ENCODE measurements around the gene FEZF2. TPM values are rescaled to one million over a fixed set of nuclear protein-coding genes. Genes with fewer than 3 reads are reported as not detected.

Gene FEZF2
- total RNA-seq: not detected
- not detected for polyA plus RNA-seq

- Histone ChIP-seq H3K9me3 (ENCODE audit: control insufficient read depth in 1 of 2, low read length in 2 of 2) (no peaks in the 10 kb centered on the region), H3K4me1 (ENCODE audit: insufficient read depth, low read length) (no peaks in the 10 kb centered on the region), H3K27me3 (ENCODE audit: insufficient read depth, low read length) (peaks cover 17% of the 10 kb centered on the region), H3K27ac (ENCODE audit: low read depth, low read length) (no peak within 1 kb of the TSS), H3K4me3 (ENCODE audit: low read length in 2 of 2) (no peak within 1 kb of the TSS), H3K36me3 (ENCODE audit: insufficient read depth, low read length) (no peaks in the 10 kb centered on the region)
- H3K27me3 Mint-ChIP-seq: peaks cover 43 to 68% of the 10 kb centered on the region in 2 donors
- no peak within 1 kb of the TSS for H3K27ac Mint-ChIP-seq
- DNase-seq: no peak
- H3K4me1 Mint-ChIP-seq: peaks cover 0 to 16% (median 3%) of the 10 kb centered on the region in 4 donors
- no peaks in the 10 kb centered on the region for H3K36me3 Mint-ChIP-seq
- H3K9me3 Mint-ChIP-seq: peaks cover 0 to 11% (median 2%) of the 10 kb centered on the region in 8 donors
- ChIA-PET POLR2A (ENCODE audit: partially characterized antibody) (no interaction called here), CTCF (ENCODE audit: partially characterized antibody) (no interaction called here)
- intact Hi-C loops (cut with micrococcal nuclease): no loop called here
- H3K4me3 Mint-ChIP-seq: peak within 1 kb of the TSS in 1 of 8 donors; percentile 64
These were observed at the start of gene FEZF2 for GRCh38 chr3:62373215-62373614. TSS of gene FEZF2 (minus strand) at chr3:62373550. CDS start at chr3:62372868, 682 bp downstream.

- Mint-ChIP-seq H3K4me3 (no peak overlapping the region), H3K4me1 (no peaks in the 10 kb centered on the region), H3K27me3 (peaks cover 2 to 4% of the 10 kb centered on the region in 2 donors), H3K36me3 (no peaks in the 10 kb centered on the region), H3K27ac (no peak overlapping the region), H3K9me3 (peaks cover 0 to 4% (median 0%) of the 10 kb centered on the region in 8 donors)
- ChIA-PET POLR2A (ENCODE audit: partially characterized antibody) (no interaction called here), CTCF (ENCODE audit: partially characterized antibody) (no interaction called here)
- Histone ChIP-seq H3K4me3 (ENCODE audit: low read length in 2 of 2) (no peak overlapping the region), H3K4me1 (ENCODE audit: insufficient read depth, low read length) (no peaks in the 10 kb centered on the region), H3K27ac (ENCODE audit: low read depth, low read length) (no peak overlapping the region), H3K36me3 (ENCODE audit: insufficient read depth, low read length) (no peaks in the 10 kb centered on the region), H3K9me3 (ENCODE audit: control insufficient read depth in 1 of 2, low read length in 2 of 2) (no peaks in the 10 kb centered on the region), H3K27me3 (ENCODE audit: insufficient read depth, low read length) (no peaks in the 10 kb centered on the region)
- intact Hi-C loops (cut with micrococcal nuclease): no loop called here
- no peak for DNase-seq
These were observed 47.9 kb upstream of the FEZF2 start for GRCh38 chr3:62421207-62421606.

- Histone ChIP-seq H3K4me1 (ENCODE audit: insufficient read depth, low read length) (no peaks in the 10 kb centered on the region), H3K27me3 (ENCODE audit: insufficient read depth, low read length) (no peaks in the 10 kb centered on the region), H3K4me3 (ENCODE audit: low read length in 2 of 2) (no peak overlapping the region), H3K9me3 (ENCODE audit: control insufficient read depth in 1 of 2, low read length in 2 of 2) (no peaks in the 10 kb centered on the region), H3K36me3 (ENCODE audit: insufficient read depth, low read length) (no peaks in the 10 kb centered on the region), H3K27ac (ENCODE audit: low read depth, low read length) (no peak overlapping the region)
- ChIA-PET POLR2A (ENCODE audit: partially characterized antibody) (no interaction called here), CTCF (ENCODE audit: partially characterized antibody) (no interaction called here)
- Mint-ChIP-seq H3K27ac (no peak overlapping the region), H3K36me3 (no peaks in the 10 kb centered on the region), H3K9me3 (peaks cover 0 to 4% (median 0%) of the 10 kb centered on the region in 8 donors), H3K4me3 (no peak overlapping the region), H3K27me3 (peaks cover 2 to 3% of the 10 kb centered on the region in 2 donors), H3K4me1 (no peaks in the 10 kb centered on the region)
- intact Hi-C loops (cut with micrococcal nuclease): no loop called here
- DNase-seq: no peak
These were observed 42.8 kb upstream of the FEZF2 start for GRCh38 chr3:62416144-62416543.

DNA sequence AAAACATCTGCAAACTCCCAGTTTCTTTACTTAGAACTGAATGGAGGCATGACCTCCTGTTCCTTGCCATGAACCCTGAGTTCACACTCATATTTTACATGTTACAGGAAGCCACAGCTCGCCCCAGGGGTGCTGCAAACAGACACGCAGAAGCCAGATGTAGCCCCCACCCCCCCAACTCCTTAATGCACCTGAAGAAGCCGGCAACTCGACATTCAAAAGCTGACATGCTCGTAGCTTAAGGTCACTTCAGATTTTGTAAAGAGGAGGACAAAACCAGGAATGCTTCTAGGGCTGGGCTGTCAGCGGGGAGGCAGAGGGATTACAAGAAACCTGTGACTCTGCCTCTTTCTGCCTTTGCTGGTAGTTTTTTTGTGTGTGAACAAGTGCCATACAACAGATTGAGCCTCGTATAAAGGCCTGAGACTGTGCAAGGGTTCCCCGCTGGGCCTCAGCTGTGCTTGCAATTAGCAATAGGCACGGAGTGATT, 42.0 kb upstream of the FEZF2 start:
- Mint-ChIP-seq H3K4me1 (no peaks in the 10 kb centered on the region), H3K36me3 (no peaks in the 10 kb centered on the region), H3K9me3 (peaks cover 0 to 4% (median 0%) of the 10 kb centered on the region in 8 donors), H3K4me3 (no peak overlapping the region), H3K27ac (no peak overlapping the region), H3K27me3 (peaks cover 2 to 3% of the 10 kb centered on the region in 2 donors)
- H3K27me3 ChIP-seq (ENCODE audit: insufficient read depth, low read length): no peaks in the 10 kb centered on the region
- DNase-seq: no peak
- H3K9me3 ChIP-seq (ENCODE audit: control insufficient read depth in 1 of 2, low read length in 2 of 2): no peaks in the 10 kb centered on the region
- H3K27ac ChIP-seq (ENCODE audit: low read depth, low read length): no peak overlapping the region
- intact Hi-C loops (cut with micrococcal nuclease): no loop called here
- no peak overlapping the region for H3K4me3 ChIP-seq (ENCODE audit: low read length in 2 of 2)
- H3K4me1 ChIP-seq (ENCODE audit: insufficient read depth, low read length): no peaks in the 10 kb centered on the region
- CTCF ChIA-PET (ENCODE audit: partially characterized antibody): no interaction called here
- H3K36me3 ChIP-seq (ENCODE audit: insufficient read depth, low read length): no peaks in the 10 kb centered on the region
- POLR2A ChIA-PET (ENCODE audit: partially characterized antibody): no interaction called here

GRCh38 chr3:62414786-62415185, 41.4 kb upstream of the FEZF2 start:
- Mint-ChIP-seq H3K9me3 (peaks cover 0 to 4% (median 0%) of the 10 kb centered on the region in 8 donors), H3K4me3 (no peak overlapping the region), H3K27ac (no peak overlapping the region), H3K4me1 (no peaks in the 10 kb centered on the region), H3K36me3 (no peaks in the 10 kb centered on the region), H3K27me3 (peaks cover 0 to 3% of the 10 kb centered on the region in 2 donors)
- CTCF ChIA-PET (ENCODE audit: partially characterized antibody): no interaction called here
- H3K27ac ChIP-seq (ENCODE audit: low read depth, low read length): no peak overlapping the region
- H3K36me3 ChIP-seq (ENCODE audit: insufficient read depth, low read length): no peaks in the 10 kb centered on the region
- POLR2A ChIA-PET (ENCODE audit: partially characterized antibody): no interaction called here
- no peaks in the 10 kb centered on the region for H3K9me3 ChIP-seq (ENCODE audit: control insufficient read depth in 1 of 2, low read length in 2 of 2)
- no peak for DNase-seq
- intact Hi-C loops (cut with micrococcal nuclease): no loop called here
- H3K27me3 ChIP-seq (ENCODE audit: insufficient read depth, low read length): no peaks in the 10 kb centered on the region
- H3K4me3 ChIP-seq (ENCODE audit: low read length in 2 of 2): no peak overlapping the region
- H3K4me1 ChIP-seq (ENCODE audit: insufficient read depth, low read length): no peaks in the 10 kb centered on the region

GRCh38 chr3:62413687-62414086, 40.3 kb upstream of the FEZF2 start:
- ChIA-PET CTCF (ENCODE audit: partially characterized antibody) (no interaction called here), POLR2A (ENCODE audit: partially characterized antibody) (no interaction called here)
- no peaks in the 10 kb centered on the region for H3K36me3 ChIP-seq (ENCODE audit: insufficient read depth, low read length)
- Mint-ChIP-seq H3K36me3 (no peaks in the 10 kb centered on the region), H3K9me3 (peaks cover 0 to 4% (median 0%) of the 10 kb centered on the region in 8 donors), H3K27me3 (peaks cover 0 to 3% of the 10 kb centered on the region in 2 donors), H3K4me3 (no peak overlapping the region), H3K27ac (no peak overlapping the region), H3K4me1 (no peaks in the 10 kb centered on the region)
- intact Hi-C loops (cut with micrococcal nuclease): no loop called here
- DNase-seq: no peak
- H3K27me3 ChIP-seq (ENCODE audit: insufficient read depth, low read length): no peaks in the 10 kb centered on the region
- no peak overlapping the region for H3K4me3 ChIP-seq (ENCODE audit: low read length in 2 of 2)
- no peak overlapping the region for H3K27ac ChIP-seq (ENCODE audit: low read depth, low read length)
- H3K9me3 ChIP-seq (ENCODE audit: control insufficient read depth in 1 of 2, low read length in 2 of 2): no peaks in the 10 kb centered on the region
- H3K4me1 ChIP-seq (ENCODE audit: insufficient read depth, low read length): no peaks in the 10 kb centered on the region

GRCh38 chr3:62406945-62407344, 33.6 kb upstream of the FEZF2 start:
- Histone ChIP-seq H3K4me3 (ENCODE audit: low read length in 2 of 2) (no peak overlapping the region), H3K36me3 (ENCODE audit: insufficient read depth, low read length) (no peaks in the 10 kb centered on the region), H3K27ac (ENCODE audit: low read depth, low read length) (no peak overlapping the region), H3K27me3 (ENCODE audit: insufficient read depth, low read length) (no peaks in the 10 kb centered on the region), H3K9me3 (ENCODE audit: control insufficient read depth in 1 of 2, low read length in 2 of 2) (no peaks in the 10 kb centered on the region), H3K4me1 (ENCODE audit: insufficient read depth, low read length) (no peaks in the 10 kb centered on the region)
- CTCF ChIA-PET (ENCODE audit: partially characterized antibody): no interaction called here
- POLR2A ChIA-PET (ENCODE audit: partially characterized antibody): no interaction called here
- no peak overlapping the region for H3K4me3 Mint-ChIP-seq
- H3K4me1 Mint-ChIP-seq: no peaks in the 10 kb centered on the region
- no peaks in the 10 kb centered on the region for H3K36me3 Mint-ChIP-seq
- intact Hi-C loops (cut with micrococcal nuclease): no loop called here
- H3K27me3 Mint-ChIP-seq: peaks cover 1 to 4% of the 10 kb centered on the region in 2 donors
- H3K27ac Mint-ChIP-seq: no peak overlapping the region
- no peak for DNase-seq
- H3K9me3 Mint-ChIP-seq: peaks cover 0 to 4% (median 0%) of the 10 kb centered on the region in 8 donors

GRCh38 chr3:62405566-62405965, 32.2 kb upstream of the FEZF2 start:
- intact Hi-C loops (cut with micrococcal nuclease): no loop called here
- Mint-ChIP-seq H3K4me1 (no peaks in the 10 kb centered on the region), H3K27me3 (peaks cover 0 to 4% of the 10 kb centered on the region in 2 donors), H3K36me3 (no peaks in the 10 kb centered on the region), H3K27ac (no peak overlapping the region), H3K9me3 (peaks cover 0 to 4% (median 0%) of the 10 kb centered on the region in 8 donors), H3K4me3 (no peak overlapping the region)
- CTCF ChIA-PET (ENCODE audit: partially characterized antibody): no interaction called here
- Histone ChIP-seq H3K36me3 (ENCODE audit: insufficient read depth, low read length) (no peaks in the 10 kb centered on the region), H3K4me1 (ENCODE audit: insufficient read depth, low read length) (no peaks in the 10 kb centered on the region), H3K4me3 (ENCODE audit: low read length in 2 of 2) (no peak overlapping the region), H3K27me3 (ENCODE audit: insufficient read depth, low read length) (no peaks in the 10 kb centered on the region), H3K27ac (ENCODE audit: low read depth, low read length) (no peak overlapping the region), H3K9me3 (ENCODE audit: control insufficient read depth in 1 of 2, low read length in 2 of 2) (no peaks in the 10 kb centered on the region)
- no peak for DNase-seq
- POLR2A ChIA-PET (ENCODE audit: partially characterized antibody): no interaction called here
